ENCODE data around the gene PKP1. TPM values are rescaled to one million over a fixed set of nuclear protein-coding genes. Genes with fewer than 3 reads are reported as not detected.

PKP1 gene
- polyA plus RNA-seq, 12 donors: 3.8 to 125 (median 6.6) TPM; not detected in 1

DNA sequence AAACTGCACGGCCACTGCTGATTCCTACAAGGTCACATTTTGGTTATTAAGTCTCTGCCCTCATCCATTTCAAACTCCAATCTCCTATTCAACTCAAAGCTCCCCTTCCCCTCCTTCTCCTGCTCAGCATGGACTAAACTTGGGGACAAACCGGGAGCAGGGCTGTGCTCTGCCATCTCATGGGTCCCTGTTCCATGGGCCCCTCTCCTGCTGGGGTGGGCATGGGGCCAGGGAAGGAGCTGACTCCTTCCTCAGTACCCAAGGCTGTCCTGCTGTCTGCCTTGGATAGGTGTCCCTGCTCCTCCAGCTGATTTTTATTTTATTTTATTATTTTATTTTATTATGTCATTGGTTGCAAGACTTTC is 67.0 kb downstream of the PKP1 start:
- DNase-seq: no peak

GRCh38 chr1:201350884-201351283 is 67.6 kb downstream of the PKP1 start:
- DNase-seq: no peak

- no peak for DNase-seq
These were observed 68.3 kb downstream of the PKP1 start for GRCh38 chr1:201351617-201352016.

GRCh38 chr1:201353186-201353940 is 70.1 kb downstream of the PKP1 start:
- no peak for DNase-seq

DNA sequence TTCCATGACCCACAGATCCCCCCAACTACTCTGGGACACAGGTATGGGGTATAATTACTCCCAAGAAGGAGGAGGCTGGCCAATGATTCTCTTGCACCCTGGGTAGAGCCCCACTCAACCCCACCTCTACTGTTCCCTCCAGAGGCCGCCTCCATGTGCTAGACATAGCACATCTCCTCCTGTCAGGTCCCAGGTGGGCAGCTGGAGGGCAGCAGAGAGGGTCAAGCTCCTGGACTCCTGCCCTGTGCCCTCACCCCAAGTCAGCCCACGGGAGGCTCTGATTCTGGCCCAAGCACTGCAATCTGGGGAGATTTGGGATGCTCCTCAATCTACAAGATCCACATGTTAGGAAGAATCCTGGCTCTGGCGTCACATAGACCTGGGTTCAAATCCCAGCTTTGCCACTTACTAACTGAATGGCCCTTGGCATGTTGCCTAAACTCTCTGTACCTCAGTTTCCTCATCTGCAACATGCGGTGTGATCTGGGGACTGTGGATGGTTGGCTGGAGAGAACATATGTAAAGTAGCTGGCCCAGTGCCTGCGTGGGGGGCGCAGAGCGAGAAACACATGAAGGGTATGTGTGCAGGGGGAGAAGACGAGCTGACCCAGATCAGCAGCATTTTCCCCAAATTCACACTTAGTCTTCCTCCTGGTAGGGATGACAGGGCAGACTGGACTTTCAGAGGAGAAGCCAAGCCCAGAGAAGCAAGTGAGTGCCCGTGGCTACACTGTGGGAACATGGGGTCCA is 71.0 kb downstream of the PKP1 start:
- DNase-seq: no peak

DNA sequence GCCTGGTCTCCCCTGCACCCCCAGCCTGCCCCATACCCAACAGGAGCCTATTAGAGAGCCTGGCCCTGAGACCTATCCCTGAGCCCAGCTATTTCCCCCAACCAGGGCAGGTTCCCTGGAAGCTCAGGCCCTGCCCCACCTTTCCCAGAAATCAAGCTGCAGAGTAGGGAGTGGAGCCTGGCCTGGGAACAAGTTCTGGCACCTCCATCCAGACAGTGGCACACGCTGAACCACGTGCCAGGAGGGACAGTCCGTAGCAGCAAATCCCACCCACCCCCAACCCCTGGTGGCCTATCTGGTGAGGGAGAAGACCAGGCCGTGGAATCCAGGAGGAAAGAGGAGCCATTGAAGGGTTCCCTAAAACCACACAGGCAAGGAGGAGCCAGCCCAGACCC is 71.6 kb downstream of the PKP1 start:
- no peak for DNase-seq

DNA sequence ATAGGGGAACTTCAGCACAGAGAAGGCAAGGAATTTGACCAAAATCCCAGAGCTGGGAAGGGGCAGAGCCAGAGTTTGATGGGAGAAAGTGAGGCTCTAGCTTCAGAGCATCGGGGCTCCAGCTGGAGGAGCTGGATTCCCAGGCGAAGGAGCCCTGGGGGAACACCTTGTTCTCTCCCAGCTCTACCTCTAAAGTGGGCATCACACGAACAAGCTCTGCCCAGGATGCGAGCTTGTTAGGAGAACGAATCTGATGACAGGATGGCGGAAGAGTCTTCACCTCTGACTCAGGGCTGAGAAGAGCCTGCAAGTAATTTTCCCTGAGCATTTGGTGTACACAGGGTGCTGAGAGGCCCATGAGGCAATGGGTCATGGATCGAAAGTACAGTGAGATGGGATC is 72.2 kb downstream of the PKP1 start:
- DNase-seq: no peak

DNA sequence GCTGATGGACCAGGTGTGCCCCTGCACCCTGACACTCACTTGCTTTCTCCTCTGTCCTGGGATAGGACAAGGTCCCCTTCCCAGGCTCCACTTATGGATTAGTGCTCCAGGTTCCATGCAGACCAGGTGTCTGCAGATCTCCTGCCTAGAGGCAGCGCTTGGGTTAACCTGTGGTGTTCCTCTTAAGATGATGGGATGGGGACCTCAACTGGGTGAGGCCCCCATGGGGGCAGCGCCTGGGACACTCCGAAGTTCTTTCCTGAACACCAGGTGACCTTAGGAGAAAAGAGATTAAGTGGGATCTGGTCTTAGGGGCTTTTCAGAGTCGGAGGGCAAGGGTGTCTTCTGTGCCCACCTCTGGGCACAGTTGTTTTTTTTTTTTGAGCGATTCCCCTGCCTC is 72.9 kb downstream of the PKP1 start:
- DNase-seq: no peak

- no peak for DNase-seq
These were observed 73.4 kb downstream of the PKP1 start for GRCh38 chr1:201356701-201357100.

- no peak for DNase-seq
These were observed 73.9 kb downstream of the PKP1 start for GRCh38 chr1:201357211-201357610.

DNA sequence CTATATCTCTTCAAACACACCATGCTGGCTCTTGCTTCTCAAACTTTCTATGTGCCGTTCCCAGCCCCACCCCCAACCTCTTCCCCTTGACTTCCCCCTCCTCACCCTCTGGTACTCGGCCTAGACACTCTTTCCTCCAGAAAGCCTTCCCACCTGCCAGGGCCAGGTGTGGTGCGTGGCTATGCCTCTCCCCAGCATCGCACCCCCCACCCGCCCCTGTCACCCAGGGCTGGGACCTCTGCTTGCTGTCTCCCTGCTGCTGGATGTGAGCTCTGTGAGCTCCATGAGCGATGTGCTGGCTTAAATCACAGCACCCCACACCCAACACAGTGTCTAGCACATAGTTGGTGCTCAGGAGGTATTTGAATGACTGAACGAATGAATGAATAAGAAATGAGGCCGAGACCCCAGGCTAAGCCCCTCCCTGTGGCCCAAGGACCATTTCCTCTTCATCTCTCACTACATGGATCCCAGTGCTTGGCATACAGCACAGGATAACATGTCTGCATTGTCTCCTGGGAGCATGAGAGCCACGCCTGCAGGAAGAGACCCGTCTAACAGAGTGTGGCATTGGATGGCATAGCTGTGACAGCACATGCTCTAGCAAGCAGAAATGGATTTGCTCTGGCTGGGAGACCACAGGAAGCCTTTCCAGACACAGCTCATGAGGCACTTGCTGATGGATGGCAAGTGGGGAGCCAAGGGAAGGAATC is 74.5 kb downstream of the PKP1 start:
- no peak for DNase-seq

GRCh38 chr1:201358596-201358995 is 75.3 kb downstream of the PKP1 start:
- DNase-seq: no peak

- no peak for DNase-seq
These were observed 75.9 kb downstream of the PKP1 start for GRCh38 chr1:201359031-201359872.

- DNase-seq: no peak
These were observed 76.5 kb downstream of the PKP1 start for GRCh38 chr1:201359873-201360210.

GRCh38 chr1:201360486-201360885 is 77.2 kb downstream of the PKP1 start:
- no peak for DNase-seq

DNA sequence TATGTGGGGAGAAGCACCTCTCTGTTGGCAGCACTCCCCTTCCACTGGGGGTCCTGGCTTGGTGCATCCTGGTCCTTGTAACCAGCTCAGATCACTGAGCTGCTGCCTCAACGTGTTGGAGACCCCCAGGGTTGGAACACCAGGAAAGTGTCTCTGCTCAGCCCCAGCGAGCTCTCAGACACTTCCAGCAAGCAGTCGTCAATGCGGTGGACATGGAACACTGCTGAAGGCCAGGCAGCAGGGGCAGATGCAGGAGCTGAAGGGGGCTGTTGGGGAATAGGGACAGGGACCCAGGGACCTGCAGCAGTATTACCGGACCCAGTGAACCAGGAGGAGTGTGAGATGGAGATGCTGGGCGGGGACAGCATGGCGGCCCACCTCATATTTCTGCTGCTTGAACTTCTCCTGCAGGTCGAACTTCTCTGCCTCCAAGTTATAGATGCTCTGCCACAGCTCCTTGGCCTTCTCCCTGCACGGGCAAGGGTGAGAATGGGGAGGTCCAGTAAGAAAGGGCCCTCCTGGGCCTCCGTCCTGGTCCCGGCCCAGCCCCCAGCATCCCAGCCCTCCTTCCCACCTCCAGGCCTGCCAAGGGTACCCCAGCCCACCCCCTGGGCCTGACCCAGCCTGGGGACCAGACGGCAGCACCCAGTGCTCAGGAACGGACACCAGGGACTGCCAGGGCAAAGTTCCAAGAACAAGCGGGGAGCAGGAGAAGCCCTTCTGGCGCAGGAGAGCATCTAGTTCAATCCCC is 77.8 kb downstream of the PKP1 start:
- no peak for DNase-seq

DNA sequence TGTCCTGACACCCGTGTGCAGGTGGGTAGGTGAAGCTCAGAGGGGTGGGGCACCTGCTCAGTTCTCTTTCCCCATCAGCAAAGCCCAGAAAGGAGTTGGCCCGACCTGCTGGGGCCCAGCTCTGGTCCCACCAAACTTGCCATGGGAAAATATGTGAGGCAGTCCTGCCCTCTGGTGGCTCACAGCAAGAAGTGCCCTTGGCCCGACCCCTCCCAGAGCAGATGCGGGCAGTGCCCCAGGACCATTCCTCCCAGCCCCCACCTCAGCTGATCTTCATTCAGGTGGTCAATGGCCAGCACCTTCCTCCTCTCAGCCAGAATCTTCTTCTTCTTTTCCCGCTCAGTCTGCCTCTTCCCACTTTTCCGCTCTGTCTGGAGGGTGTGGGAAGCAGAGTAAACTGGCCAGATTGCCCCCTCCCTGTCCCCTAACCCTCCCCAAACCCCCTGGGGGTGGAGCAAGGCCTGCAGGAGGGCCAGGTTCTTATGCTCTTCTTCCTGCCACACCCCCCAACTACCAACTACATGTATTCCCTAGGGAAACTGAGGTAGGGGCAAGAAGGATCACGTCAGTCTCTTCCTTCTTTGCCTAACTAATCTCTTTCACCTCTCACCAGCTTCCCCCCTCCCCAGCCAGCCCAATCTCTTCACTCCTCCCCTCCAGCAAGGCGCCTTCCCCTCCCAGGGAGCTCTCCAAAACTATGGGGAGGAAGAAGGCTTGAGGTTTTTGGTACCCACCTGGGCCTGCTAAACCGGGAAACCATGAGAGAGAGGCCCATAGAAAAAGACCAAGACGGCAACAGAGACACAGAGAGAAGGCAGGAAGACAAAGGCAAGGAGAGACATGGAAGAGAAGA is 78.6 kb downstream of the PKP1 start:
- DNase-seq: no peak

DNA sequence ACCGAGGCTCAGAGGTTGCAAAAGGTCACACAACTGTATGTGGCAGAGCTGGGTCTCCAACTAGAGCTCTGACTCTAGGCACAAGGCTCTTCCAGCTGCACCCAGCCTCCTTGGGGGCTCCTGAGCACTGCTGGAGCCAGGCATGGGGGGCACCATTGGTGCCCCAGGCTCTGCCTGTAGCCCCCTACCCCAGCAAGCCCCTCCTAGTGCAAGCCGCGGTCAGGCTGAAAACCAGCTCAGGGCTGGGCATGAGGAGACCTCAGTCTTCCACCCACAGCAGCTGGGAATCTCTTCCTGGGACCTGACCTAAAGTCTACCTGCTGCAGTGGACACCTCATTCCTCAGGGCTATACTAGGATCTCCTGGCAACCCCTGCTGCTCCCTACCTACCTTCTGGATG is 79.6 kb downstream of the PKP1 start:
- no peak for DNase-seq

- DNase-seq: no peak
These were observed 80.2 kb downstream of the PKP1 start for GRCh38 chr1:201363467-201363866.

- DNase-seq: no peak
These were observed 81.5 kb downstream of the PKP1 start for GRCh38 chr1:201364808-201365105.

DNA sequence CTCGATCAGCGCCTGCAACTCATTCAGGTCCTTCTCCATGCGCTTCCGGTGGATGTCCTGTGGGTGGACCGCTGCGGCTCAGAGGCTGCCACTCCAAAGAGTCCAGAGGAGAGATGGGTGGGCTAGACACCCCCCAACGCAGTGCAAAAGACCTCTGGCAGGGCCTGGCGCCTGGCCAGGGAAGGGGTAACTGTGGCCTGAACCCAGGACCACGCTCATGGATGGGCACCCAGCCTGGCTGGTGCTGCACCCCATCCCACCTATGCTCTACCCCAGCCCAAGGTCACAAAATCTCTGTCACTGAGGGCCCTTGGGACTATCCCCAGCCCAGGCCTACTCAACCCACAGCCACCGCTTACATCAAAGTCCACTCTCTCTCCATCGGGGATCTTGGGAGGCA is 81.9 kb downstream of the PKP1 start:
- DNase-seq: no peak

Data from muscle of arm (tissue), 12 donors.